Effector CD4-positive, alpha-beta T cell (primary cell): ENCODE data around the gene VIPR1.

ENCODE experiments used
- DNase-seq: peaks from one replicate; pipeline ENCODE4 v3.0.0-alpha.2; 2020
- total RNA-seq: gene quantifications from one replicate; lab custom pipeline; 2026; lab: John Stamatoyannopoulos, UW

Gene VIPR1
- 39.0 reads per million, percentile 63 among the genes with 10 or more reads in this experiment for total RNA-seq

GRCh38 chr3:42502429-42503250 is at the start of gene VIPR1:
VIPR1 (plus strand) TSS chr3:42502643; CDS start chr3:42502736, 93 bp downstream.
- DNase-seq, result peak; percentile 91

- DNase-seq, result no peak
Observed at GRCh38 chr3:42456211-42456610, 46.2 kb upstream of the VIPR1 start.

- no peak for DNase-seq
Observed at GRCh38 chr3:42459151-42459550, 43.3 kb upstream of the VIPR1 start.

GRCh38 chr3:42461762-42462161 is 40.7 kb upstream of the VIPR1 start:
- DNase-seq, result no peak

GRCh38 chr3:42463093-42463492 is 39.4 kb upstream of the VIPR1 start:
- DNase-seq, result no peak

- DNase-seq, result no peak
Observed at GRCh38 chr3:42468111-42468510, 34.3 kb upstream of the VIPR1 start.

GRCh38 chr3:42472555-42472954 is 29.9 kb upstream of the VIPR1 start:
- DNase-seq, result no peak

GRCh38 chr3:42473083-42473932 is 29.1 kb upstream of the VIPR1 start:
- no peak for DNase-seq

GRCh38 chr3:42476225-42477125 is 26.0 kb upstream of the VIPR1 start:
- DNase-seq, result no peak

- DNase-seq, result no peak
Observed at GRCh38 chr3:42477696-42478095, 24.7 kb upstream of the VIPR1 start.

GRCh38 chr3:42478830-42479229 is 23.6 kb upstream of the VIPR1 start:
- no peak for DNase-seq

- no peak for DNase-seq
Observed at GRCh38 chr3:42486814-42487565, 15.5 kb upstream of the VIPR1 start.

- no peak for DNase-seq
Observed at GRCh38 chr3:42488687-42489086, 13.8 kb upstream of the VIPR1 start.

- DNase-seq, result no peak
Observed at GRCh38 chr3:42489116-42489936, 13.1 kb upstream of the VIPR1 start.

- no peak for DNase-seq
Observed at GRCh38 chr3:42489937-42490227, 12.6 kb upstream of the VIPR1 start.

- no peak for DNase-seq
Observed at GRCh38 chr3:42490243-42490642, 12.2 kb upstream of the VIPR1 start.

GRCh38 chr3:42491881-42492507 is 10.4 kb upstream of the VIPR1 start:
- no peak for DNase-seq

GRCh38 chr3:42492508-42493080 is 9.8 kb upstream of the VIPR1 start:
- DNase-seq, result no peak

- DNase-seq, result no peak
Observed at GRCh38 chr3:42493126-42493797, 9.2 kb upstream of the VIPR1 start.

GRCh38 chr3:42493798-42494151 is 8.7 kb upstream of the VIPR1 start:
- DNase-seq, result no peak
